A549 (cell line): ENCODE results near the gene NCBP3. TPM values are rescaled to one million over a fixed set of nuclear protein-coding genes. Genes with fewer than 3 reads are reported as not detected.

Experiments used
- ATAC-seq, 2 experiments: fragments of 200-7000 bp in 1 of 2; fragments of >200 bp in 1 of 2; cut with Nextera tagmentation in 1 of 2; cut with Tn5 transposase in 1 of 2; 3 replicates each; pipeline versions ENCODE4 v1.8.0 to v1.9.1; 2018 to 2020; ENCODE audit warnings: mild to moderate bottlenecking in 1 of 2, moderate library complexity in 1 of 2
- CTCF ChIA-PET: fragments of 300-600 bp; sonication (Branson Sonifier 250); formaldehyde crosslinking; extraction: SDS; loops from one replicate; lab custom pipeline; 2021; ENCODE audit warnings: antibody characterized with exemption, inconsistent platforms; lab: Yijun Ruan, JAX
- POLR2A ChIA-PET: fragments of 350-600 bp; formaldehyde crosslinking; extraction: SDS; loops from one replicate; lab custom pipeline; 2021; ENCODE audit warnings: antibody characterized with exemption, inconsistent platforms; lab: Yijun Ruan, JAX
- DNase-seq, 2 experiments: peaks; one replicate each; pipeline versions ENCODE4 v3.0.0 to v3.0.0-alpha.2; 2011 to 2016; ENCODE audit warnings: low read depth in 1 of 2, low spot score in 1 of 2
- FAIRE-seq: peaks from 2 replicates; lab custom pipeline; 2011; peaks lifted over from hg19 to GRCh38; lab: Jason Lieb, UNC
- H3K27ac ChIP-seq, 2 experiments: fragments of >200 bp; sonication (Bioruptor Twin); formaldehyde crosslinking; 3 replicates each; pipeline ENCODE4 v1.5.1; 2016 to 2017
- H3K4me1 ChIP-seq: fragments of >200 bp; sonication (Bioruptor Twin); formaldehyde crosslinking; 3 replicates; pipeline ENCODE4 v1.6.1; 2016
- H3K4me2 ChIP-seq: fragments of >200 bp; sonication (Bioruptor Twin); formaldehyde crosslinking; 3 replicates; pipeline ENCODE4 v1.6.1; 2016
- H3K4me3 ChIP-seq: fragments of >200 bp; sonication (Bioruptor Twin); formaldehyde crosslinking; 3 replicates; pipeline ENCODE4 v1.5.1; 2016
- H3K9me3 ChIP-seq: fragments of >200 bp; sonication (Bioruptor Twin); formaldehyde crosslinking; 3 replicates; pipeline ENCODE4 v1.6.1; 2016
- BHLHE40 ChIP-seq: IDR thresholded peaks from 2 replicates; pipeline ENCODE4 v1.6.1; 2012; ENCODE audit warnings: low read depth, low read length, inconsistent platforms
- CHD2 ChIP-seq: fragments of 150-350 bp; IDR thresholded peaks from 2 replicates; pipeline ENCODE4 v1.6.1; 2014; ENCODE audit warnings: low read length; ENCODE audit not compliant: partially characterized antibody
- E2F6 ChIP-seq: IDR thresholded peaks from 2 replicates; pipeline ENCODE4 v1.6.1; 2012; ENCODE audit warnings: low read depth, borderline replicate concordance
- EHF ChIP-seq: fragments of 250-450 bp; sonication (Bioruptor Pico); IDR thresholded peaks from 2 replicates; pipeline ENCODE4 v1.5.0; 2020; ENCODE audit warnings: mild to moderate bottlenecking
- EHMT2 ChIP-seq: fragments of 200-600 bp; sonication (generic); IDR thresholded peaks from 2 replicates; pipeline ENCODE4 v1.6.1; 2016; ENCODE audit warnings: antibody characterized with exemption, low read depth, mild to moderate bottlenecking, moderate library complexity
- EP300 ChIP-seq, 2 experiments: fragments of >200 bp; sonication (Bioruptor Twin); formaldehyde crosslinking; IDR thresholded peaks; 2 replicates in 1 of 2; 3 replicates in 1 of 2; pipeline ENCODE4 v1.6.1; 2016 to 2017
- ESRRA ChIP-seq: fragments of 150-350 bp; IDR thresholded peaks from 2 replicates; pipeline ENCODE4 v1.6.1; 2014; ENCODE audit warnings: mild to moderate bottlenecking, low read length, borderline replicate concordance
- FOXS1 ChIP-seq: fragments of 250-450 bp; sonication (Bioruptor Pico); IDR thresholded peaks from 2 replicates; pipeline ENCODE4 v1.5.0; 2020; ENCODE audit warnings: mild to moderate bottlenecking, moderate library complexity
- HDAC2 ChIP-seq: fragments of 200-600 bp; sonication (generic); IDR thresholded peaks from 2 replicates; pipeline ENCODE4 v1.6.1; 2016
- HOXA7 ChIP-seq: fragments of 250-450 bp; sonication (Bioruptor Pico); IDR thresholded peaks from 2 replicates; pipeline ENCODE4 v1.5.0; 2020; ENCODE audit warnings: mild to moderate bottlenecking, moderate library complexity
- HOXB13 ChIP-seq: fragments of 250-450 bp; sonication (Bioruptor Pico); IDR thresholded peaks from 2 replicates; pipeline ENCODE4 v1.5.0; 2020; ENCODE audit warnings: low read depth, mild to moderate bottlenecking, moderate library complexity
- JUNB ChIP-seq: fragments of >200 bp; sonication (Bioruptor Twin); formaldehyde crosslinking; IDR thresholded peaks from 2 replicates; pipeline ENCODE4 v1.6.1; 2016
- KDM5A ChIP-seq: fragments of 200-600 bp; sonication (generic); IDR thresholded peaks from 2 replicates; pipeline ENCODE4 v1.6.1; 2016; ENCODE audit warnings: antibody characterized with exemption, mild to moderate bottlenecking
- MAFK ChIP-seq: fragments of 450-650 bp; IDR thresholded peaks from 2 replicates; pipeline ENCODE4 v1.6.1; 2014; ENCODE audit not compliant: partially characterized antibody
- MAX ChIP-seq: IDR thresholded peaks from 2 replicates; pipeline ENCODE4 v1.6.1; 2012
- NFE2L2 ChIP-seq: fragments of 150-350 bp; conservative IDR thresholded peaks from 2 replicates; pipeline ENCODE4 v1.6.1; 2014; ENCODE audit warnings: low read length
- NR3C1 ChIP-seq: fragments of >200 bp; sonication (Bioruptor Twin); formaldehyde crosslinking; IDR thresholded peaks from 3 replicates; pipeline ENCODE4 v1.6.1; 2017
- POLR2A ChIP-seq: IDR thresholded peaks from 2 replicates; pipeline ENCODE4 v1.6.1; 2012; ENCODE audit warnings: mild to moderate bottlenecking, low read length
- POLR2AphosphoS2 ChIP-seq: conservative IDR thresholded peaks from 2 replicates; pipeline ENCODE4 v1.6.1; 2012; ENCODE audit warnings: low read length, improper control_type of control experiment, inconsistent platforms
- RAD21 ChIP-seq, 2 experiments: fragments of >200 bp in 1 of 2; sonication (Bioruptor Twin) in 1 of 2; formaldehyde crosslinking in 1 of 2; IDR thresholded peaks in 1 of 2; conservative IDR thresholded peaks in 1 of 2; 2 replicates in 1 of 2; 3 replicates in 1 of 2; pipeline ENCODE4 v1.6.1; 2012 to 2018; ENCODE audit warnings: inconsistent platforms in 1 of 2
- SMC3 ChIP-seq: fragments of >200 bp; sonication (Bioruptor Twin); formaldehyde crosslinking; IDR thresholded peaks from 3 replicates; pipeline ENCODE4 v1.6.1; 2018; ENCODE audit warnings: inconsistent platforms
- SREBF2 ChIP-seq: fragments of 450-650 bp; IDR thresholded peaks from 2 replicates; pipeline ENCODE4 v1.6.1; 2014; ENCODE audit warnings: mild to moderate bottlenecking, moderate library complexity
- ZC3H11A ChIP-seq: fragments of 450-650 bp; IDR thresholded peaks from 2 replicates; pipeline ENCODE4 v1.6.1; 2014; ENCODE audit warnings: antibody characterized with exemption, mild to moderate bottlenecking
- ZNF302 ChIP-seq: fragments of 250-450 bp; sonication (Bioruptor Pico); IDR thresholded peaks from 2 replicates; pipeline ENCODE4 v1.9.0; 2021; ENCODE audit warnings: inconsistent platforms, mild to moderate bottlenecking, moderate library complexity
- ZSCAN20 ChIP-seq: fragments of 250-450 bp; sonication (Bioruptor Pico); IDR thresholded peaks from 2 replicates; pipeline ENCODE4 v1.8.0; 2022; ENCODE audit warnings: mild to moderate bottlenecking, moderate library complexity
- WGBS: methylation state at CpG from one replicate; pipeline ENCODE4 v1.1.6; 2017; ENCODE audit errors: missing lambda C conversion rate; 5-methylcytosine and 5-hydroxymethylcytosine counted together
- polyA plus RNA-seq, 4 experiments: library from polyadenylated mRNA; depleted of rRNA in 3 of 4; stranded (reverse); fragments of >200 nt; fragmentation: RNase III in 1 of 4; extraction: RNeasy Plus Mini Kit Qiagen cat#74134 plus additional on column Dnase treatment in 1 of 4; gene quantifications; 2 replicates in 3 of 4; 3 replicates in 1 of 4; pipeline ENCODE4 v1.2.3, GENCODE V29; 2011 to 2017
- TF ChIP-seq, protein P1 (sequence below): fragments of 250-450 bp; sonication (Bioruptor Pico); IDR thresholded peaks from 2 replicates; pipeline ENCODE4 v1.5.0; 2021; ENCODE audit warnings: mild to moderate bottlenecking, moderate library complexity, borderline replicate concordance
- TF ChIP-seq, protein P2 (sequence below): fragments of 150-350 bp; IDR thresholded peaks from 2 replicates; pipeline ENCODE4 v1.6.1; 2014; ENCODE audit warnings: low read depth, mild to moderate bottlenecking, low read length
- TF ChIP-seq, protein P3 (sequence below): fragments of 250-450 bp; sonication (Bioruptor Pico); IDR thresholded peaks from 2 replicates; pipeline ENCODE4 v1.5.0; 2020; ENCODE audit warnings: low read depth, mild to moderate bottlenecking, moderate library complexity

The NCBP3 gene
- polyA plus RNA-seq, 2 of the 4 experiments (the other 2 are of a cell fraction) = 32.7 to 36.6 TPM

DNA sequence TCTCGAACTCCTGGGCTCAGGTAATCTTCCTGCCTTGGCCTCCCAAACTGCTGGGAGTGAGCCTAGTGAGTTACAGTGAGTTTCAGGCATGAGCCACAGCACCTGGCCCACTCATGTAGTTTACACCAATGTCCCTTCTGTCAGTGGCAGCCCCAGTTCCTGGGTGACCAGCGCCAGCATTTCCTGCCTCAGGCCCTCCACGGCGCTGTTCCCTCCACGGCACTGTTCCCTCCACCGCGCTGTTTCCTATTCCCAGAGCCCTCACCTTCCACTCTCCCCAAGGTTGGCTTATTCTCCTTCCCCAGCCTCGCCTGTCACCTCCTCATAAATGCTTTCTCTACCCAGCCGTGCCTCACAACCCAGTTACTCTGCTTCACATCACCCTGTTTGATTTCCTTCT is 77.7 kb downstream of the NCBP3 start:
- ATAC-seq = no peak
- CTCF ChIA-PET = interaction anchor here (0.6 to 2.0 kb wide), 3 partner anchors 19 to 59 kb away, joined by 3 to 15 read pairs (median 7); no protein-coding TSS in a partner anchor
- FAIRE-seq = no peak

GRCh38 chr17:3766779-3767178 is 79.3 kb downstream of the NCBP3 start:
- WGBS = 88% methylated on average over 8 of the region's 8 CpGs
- Histone ChIP-seq H3K27ac (no peak overlapping the region), H3K4me2 (no peak overlapping the region), H3K4me1 (no peaks in the 10 kb centered on the region)
- ChIA-PET CTCF (interaction anchor here (1.9 to 2.3 kb wide), 2 partner anchors 15 to 29 kb away, joined by 5 to 6 read pairs; no protein-coding TSS in a partner anchor), POLR2A (no interaction called here)
- ATAC-seq (no peak), FAIRE-seq (no peak), DNase-seq (no peak)
- TF ChIP-seq EP300 (IDR thresholded peaks at IDR 0.05) (no peak), ZC3H11A (no peak), HDAC2 (no peak), SREBF2 (no peak), FOXS1 (CRISPR knock-in tag) (no peak), KDM5A (no peak), E2F6 (no peak), NFE2L2 (no peak), JUNB (no peak), POLR2AphosphoS2 (no peak), NR3C1 (no peak)
- TF ChIP-seq, all 56 proteins: peak for 0
- Histone ChIP-seq H3K9me3 (no peaks in the 10 kb centered on the region), H3K4me3 (no peak overlapping the region)

More for the DNA sequence above, 77.7 kb downstream of the NCBP3 start:
- Histone ChIP-seq H3K9me3 (no peaks in the 10 kb centered on the region), H3K4me3 (no peak overlapping the region), H3K4me2 (no peak overlapping the region), H3K27ac (no peak overlapping the region), H3K4me1 (peaks cover 3% of the 10 kb centered on the region)
- POLR2A ChIA-PET = no interaction called here
- WGBS = 79% methylated on average over 9 of the region's 9 CpGs
- TF ChIP-seq CHD2 (no peak), MAX (no peak), MAFK (no peak), ZNF302 (CRISPR knock-in tag) (no peak), KDM5A (no peak), POLR2A (no peak), HOXB13 (no peak), ZSCAN20 (no peak), RAD21 (conservative IDR thresholded peaks at IDR 0.05 in 1 of 2, IDR thresholded peaks at IDR 0.05 in 1 of 2) (no peak), JUNB (no peak), EHMT2 (no peak), HOXA7 (CRISPR knock-in tag) (no peak), ESRRA (no peak), EHF (no peak), BHLHE40 (no peak), SMC3 (no peak)
- TF ChIP-seq, protein P1, sequence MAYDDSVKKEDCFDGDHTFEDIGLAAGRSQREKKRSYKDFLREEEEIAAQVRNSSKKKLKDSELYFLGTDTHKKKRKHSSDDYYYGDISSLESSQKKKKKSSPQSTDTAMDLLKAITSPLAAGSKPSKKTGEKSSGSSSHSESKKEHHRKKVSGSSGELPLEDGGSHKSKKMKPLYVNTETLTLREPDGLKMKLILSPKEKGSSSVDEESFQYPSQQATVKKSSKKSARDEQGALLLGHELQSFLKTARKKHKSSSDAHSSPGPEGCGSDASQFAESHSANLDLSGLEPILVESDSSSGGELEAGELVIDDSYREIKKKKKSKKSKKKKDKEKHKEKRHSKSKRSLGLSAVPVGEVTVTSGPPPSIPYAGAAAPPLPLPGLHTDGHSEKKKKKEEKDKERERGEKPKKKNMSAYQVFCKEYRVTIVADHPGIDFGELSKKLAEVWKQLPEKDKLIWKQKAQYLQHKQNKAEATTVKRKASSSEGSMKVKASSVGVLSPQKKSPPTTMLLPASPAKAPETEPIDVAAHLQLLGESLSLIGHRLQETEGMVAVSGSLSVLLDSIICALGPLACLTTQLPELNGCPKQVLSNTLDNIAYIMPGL (CRISPR knock-in tag) = no peak
- TF ChIP-seq, protein P2, sequence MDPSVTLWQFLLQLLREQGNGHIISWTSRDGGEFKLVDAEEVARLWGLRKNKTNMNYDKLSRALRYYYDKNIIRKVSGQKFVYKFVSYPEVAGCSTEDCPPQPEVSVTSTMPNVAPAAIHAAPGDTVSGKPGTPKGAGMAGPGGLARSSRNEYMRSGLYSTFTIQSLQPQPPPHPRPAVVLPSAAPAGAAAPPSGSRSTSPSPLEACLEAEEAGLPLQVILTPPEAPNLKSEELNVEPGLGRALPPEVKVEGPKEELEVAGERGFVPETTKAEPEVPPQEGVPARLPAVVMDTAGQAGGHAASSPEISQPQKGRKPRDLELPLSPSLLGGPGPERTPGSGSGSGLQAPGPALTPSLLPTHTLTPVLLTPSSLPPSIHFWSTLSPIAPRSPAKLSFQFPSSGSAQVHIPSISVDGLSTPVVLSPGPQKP = no peak
- TF ChIP-seq, protein P3, sequence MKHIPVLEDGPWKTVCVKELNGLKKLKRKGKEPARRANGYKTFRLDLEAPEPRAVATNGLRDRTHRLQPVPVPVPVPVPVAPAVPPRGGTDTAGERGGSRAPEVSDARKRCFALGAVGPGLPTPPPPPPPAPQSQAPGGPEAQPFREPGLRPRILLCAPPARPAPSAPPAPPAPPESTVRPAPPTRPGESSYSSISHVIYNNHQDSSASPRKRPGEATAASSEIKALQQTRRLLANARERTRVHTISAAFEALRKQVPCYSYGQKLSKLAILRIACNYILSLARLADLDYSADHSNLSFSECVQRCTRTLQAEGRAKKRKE (CRISPR knock-in tag) = no peak
- DNase-seq = no peak
